Measurements from ENCODE around the gene CRISP2.

GRCh38 chr6:49675816-49676215 is 37.5 kb downstream of the CRISP2 start:
- no peak for TF ChIP-seq CTCF (IDR thresholded peaks at IDR 0.05; ENCODE audit: poor library complexity, severe bottlenecking)
- no peak for TF ChIP-seq RAD21 (conservative IDR thresholded peaks at IDR 0.05)
- TF ChIP-seq EZH2 (IDR thresholded peaks at IDR 0.05; ENCODE audit: borderline replicate concordance, insufficient read depth, low read length, poor library complexity, severe bottlenecking), result no peak
- TF ChIP-seq REST (IDR thresholded peaks at IDR 0.05; ENCODE audit: borderline replicate concordance), result no peak
- TF ChIP-seq POLR2AphosphoS5 (IDR thresholded peaks at IDR 0.05), result no peak
- TF ChIP-seq EP300 (conservative IDR thresholded peaks at IDR 0.05; ENCODE audit: poor library complexity, severe bottlenecking), result no peak
